NCI-H1930 (cell line): ENCODE results near the gene PLOD2.

Experiments
- DNase-seq, 2 experiments: peaks; one replicate each; lab custom pipeline; 2025; lab: John Stamatoyannopoulos, UW

Gene PLOD2

DNA sequence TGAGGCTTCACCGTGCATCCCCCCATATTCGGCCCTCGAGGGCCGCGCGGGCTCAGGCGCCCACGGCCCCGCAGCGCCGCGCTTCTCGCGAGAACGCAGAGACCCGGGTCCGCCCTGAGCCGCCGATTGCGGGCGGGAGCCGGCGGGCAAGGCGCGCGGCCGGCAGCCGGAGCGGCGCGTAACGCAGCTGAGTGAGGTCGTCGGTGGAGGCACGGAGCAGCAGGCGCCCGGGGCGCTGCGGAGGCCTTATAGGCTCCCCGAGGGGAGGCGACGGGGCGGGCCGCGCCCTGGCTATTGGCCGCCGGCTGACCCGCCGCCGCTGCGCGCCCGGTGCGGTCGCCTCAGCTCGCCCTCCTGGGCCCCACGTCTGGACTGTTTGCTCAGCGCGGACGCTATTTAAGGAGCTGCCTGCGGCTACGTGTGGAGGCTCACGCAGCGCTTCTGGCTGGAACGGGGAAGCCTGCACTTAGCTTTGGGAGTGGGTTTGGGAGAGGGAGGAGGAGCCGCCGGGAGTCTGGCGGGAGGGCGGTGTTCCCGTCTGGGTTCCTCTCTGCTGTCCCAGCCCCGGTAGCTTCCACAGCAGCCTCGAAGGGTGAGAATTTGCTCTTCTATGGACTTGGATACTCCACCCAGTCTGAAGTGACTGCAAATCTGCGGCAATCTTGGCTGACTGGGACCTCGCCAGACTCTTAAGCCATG, at the start of gene PLOD2:
TSS of gene PLOD2 (minus strand) at position 221 of the 699 bp plus-strand sequence. CDS start at position 26, 195 bp downstream.
- peak; percentile 53 to 60 for DNase-seq

DNA sequence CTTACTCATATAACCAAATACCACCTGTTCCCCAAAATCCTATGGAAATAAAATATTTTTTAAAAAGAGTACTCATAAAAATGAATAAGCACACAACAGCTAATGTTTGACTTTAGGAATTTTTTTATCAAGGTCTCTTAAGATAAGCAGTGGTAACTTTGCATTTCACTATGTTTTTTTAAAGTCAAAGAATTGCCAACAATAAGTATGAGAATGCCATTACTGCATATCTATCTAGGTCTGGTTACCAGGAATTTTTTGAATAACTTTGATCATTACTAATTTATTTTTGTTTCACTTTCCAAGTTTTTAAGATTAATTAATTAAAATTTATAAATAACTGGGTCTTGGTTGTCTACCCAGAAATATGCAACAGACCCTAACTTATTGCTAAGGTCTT, 48.4 kb upstream of the PLOD2 start:
- DNase-seq, result no peak

DNA sequence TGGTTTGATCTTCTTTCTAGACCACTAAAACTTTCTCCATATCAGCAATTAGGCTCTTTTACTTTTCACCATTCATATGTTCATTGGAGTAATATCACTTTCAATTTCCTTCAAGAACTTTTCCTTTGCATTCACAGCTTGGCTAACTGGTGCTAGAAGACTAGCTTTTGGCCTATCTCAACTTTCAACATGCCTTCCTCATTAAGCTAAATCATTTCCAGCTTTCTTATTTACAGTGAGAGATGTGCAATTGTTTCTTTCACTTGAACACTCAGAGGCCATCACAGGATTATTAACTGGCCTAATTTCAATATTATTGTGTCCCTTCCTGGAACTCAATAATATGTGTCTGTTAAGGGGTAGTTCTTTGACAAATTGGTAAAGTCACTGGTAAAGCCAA, 42.8 kb upstream of the PLOD2 start:
- DNase-seq, result no peak

DNA sequence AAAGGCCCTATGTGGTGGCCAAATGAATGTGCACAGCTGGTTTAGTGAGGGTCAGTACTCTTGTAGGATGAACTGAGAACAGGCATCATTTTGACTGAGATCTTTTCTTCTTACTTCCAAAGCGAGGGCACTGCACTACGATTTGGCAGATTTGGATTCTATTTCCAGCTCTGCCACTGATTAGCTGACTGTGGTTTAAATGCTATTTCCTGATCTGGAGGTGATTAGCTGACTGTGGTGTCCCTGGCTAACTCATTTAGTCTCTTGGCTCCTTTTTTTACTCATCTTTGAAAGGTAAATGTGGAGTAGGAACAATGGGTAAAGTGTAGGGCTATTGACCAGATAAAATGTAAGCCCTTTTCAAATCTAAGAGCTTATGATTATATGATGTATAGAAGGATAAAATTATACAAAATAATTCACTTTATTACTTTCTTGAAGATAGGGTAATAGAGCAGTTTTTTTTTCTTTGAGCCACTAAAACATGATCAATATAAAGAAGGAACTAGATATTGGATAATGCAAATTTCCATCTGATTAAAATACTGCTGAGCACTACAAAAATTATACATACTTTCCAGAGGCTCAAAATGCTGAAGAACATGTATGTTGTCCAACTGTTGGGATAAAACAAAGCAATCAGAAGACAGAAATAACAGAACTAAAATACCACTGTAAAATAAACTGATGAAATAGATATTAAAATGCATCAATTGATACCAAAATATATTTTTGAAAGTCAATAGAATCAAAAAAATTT, 39.7 kb upstream of the PLOD2 start:
- no peak for DNase-seq

DNA sequence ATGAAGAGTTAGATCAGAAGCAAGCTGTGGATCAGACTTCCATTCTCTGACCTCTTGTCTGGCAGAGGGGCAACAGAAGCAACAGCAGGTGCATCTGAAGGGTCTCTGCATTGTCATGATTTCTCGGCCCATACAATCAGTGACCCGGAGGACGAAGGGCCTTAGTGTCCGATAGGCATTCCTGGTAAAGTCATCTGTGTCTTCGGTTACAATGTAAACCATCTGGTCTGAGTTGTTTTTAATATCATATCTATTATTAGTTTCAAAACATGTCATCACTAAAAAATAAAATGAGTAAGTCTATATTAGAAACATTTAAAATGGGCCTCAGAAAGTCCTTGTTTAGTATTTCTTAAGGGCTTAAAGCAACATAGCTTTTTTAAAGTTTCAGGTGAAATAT, 38.8 kb upstream of the PLOD2 start:
- no peak for DNase-seq

DNA sequence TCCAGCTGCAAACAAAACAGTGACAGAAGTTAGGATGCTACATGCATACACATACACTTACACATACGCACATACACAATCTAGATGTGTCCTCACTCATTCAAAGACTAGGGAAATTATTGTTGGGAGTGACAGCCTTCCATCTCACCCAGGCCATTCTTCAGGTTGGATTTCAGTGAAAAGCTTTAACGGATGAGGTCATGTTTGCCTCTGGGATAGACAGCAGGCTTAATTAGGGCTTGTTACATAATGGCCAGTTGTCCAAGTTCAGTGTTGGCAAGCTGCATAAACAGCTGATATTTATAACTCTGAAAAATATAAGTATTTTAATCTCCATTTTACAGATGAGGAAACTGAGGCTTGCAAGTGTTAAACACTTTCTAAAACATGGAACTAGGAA, 35.8 kb upstream of the PLOD2 start:
- DNase-seq, result no peak

DNA sequence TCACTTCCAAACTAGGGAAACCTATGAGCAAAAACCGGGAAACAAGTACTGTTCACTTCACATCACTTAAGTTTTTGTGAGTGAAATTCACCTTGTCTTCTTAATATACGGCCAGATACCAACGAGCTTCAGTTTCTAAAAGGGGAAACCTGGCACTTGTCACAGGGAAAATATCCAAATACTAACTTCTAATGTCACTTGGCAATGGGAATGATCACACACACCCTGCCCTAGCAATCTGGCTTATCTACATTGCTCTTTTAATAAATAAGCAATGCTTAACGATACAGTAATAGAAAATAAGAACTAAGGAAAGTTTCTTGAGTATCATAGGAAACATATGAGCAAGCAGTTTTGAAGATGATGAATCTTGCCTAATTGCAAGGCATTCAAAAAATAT, 34.6 kb upstream of the PLOD2 start:
- no peak for DNase-seq

DNA sequence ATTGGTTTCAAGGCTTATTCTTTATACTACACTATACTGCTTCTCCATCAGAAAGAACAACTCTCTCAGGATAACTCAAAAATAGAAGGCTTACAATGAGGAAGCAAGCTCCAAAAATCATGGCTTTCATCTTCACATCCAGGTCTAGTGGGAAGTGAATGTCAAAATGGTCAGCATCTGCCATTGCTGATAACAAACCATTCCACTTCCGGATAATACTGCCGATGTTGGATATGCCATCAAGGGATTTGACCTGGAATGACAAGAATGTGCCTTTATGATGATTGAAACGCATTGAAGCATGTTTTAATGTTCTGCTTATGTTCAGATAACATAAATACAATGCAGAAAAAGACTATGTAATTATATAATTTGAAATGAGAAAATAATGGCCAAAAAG, 34.0 kb upstream of the PLOD2 start:
- DNase-seq, result no peak

DNA sequence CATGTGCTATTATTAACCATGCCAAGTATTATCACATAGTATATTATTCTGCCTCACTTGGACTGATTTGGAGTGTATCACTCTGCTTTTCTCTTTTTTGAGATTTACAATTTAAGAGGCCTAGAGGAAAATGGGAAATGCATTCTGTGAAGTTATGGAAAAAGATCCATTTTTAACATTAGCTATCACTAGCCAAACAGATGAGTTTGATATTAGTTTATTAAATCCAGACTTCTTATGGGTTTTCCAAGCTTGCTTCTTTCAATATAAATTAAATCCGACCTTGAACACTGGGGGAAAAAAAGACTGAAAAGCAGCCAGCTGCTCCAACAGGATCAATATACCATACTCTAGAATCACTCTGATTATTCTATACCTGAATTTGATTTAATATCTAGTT, 30.1 kb upstream of the PLOD2 start:
- DNase-seq, result no peak

DNA sequence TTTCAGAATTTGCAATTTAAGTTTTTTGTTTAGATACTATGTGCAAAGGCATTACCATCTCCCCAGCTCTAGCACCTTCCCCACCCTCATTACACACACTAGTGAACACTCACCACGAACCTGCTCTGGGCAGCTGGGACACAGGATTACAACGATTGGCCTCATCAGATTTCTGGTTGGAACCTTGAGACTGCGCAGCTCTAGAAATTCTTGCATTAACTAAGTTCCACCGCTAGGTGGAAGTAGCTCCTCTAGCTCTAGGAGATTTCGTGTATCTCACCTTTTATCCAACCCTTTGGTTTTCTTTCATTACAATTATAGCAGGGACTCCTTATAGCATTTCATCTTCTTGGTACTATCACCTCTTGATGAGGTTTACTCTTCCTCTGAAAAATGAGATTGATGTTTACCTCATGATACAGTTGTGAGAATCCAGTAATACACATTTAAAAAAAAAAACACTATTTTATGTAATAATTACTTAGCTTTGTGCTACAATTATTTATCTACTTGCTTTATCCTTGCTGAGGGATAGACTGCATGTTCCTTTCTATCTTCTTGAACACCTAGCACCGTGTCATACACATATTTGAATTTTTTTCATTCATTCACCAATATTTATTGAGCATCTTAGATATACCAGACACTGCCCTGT, 28.7 kb upstream of the PLOD2 start:
- peak; percentile 13 to 24 for DNase-seq

DNA sequence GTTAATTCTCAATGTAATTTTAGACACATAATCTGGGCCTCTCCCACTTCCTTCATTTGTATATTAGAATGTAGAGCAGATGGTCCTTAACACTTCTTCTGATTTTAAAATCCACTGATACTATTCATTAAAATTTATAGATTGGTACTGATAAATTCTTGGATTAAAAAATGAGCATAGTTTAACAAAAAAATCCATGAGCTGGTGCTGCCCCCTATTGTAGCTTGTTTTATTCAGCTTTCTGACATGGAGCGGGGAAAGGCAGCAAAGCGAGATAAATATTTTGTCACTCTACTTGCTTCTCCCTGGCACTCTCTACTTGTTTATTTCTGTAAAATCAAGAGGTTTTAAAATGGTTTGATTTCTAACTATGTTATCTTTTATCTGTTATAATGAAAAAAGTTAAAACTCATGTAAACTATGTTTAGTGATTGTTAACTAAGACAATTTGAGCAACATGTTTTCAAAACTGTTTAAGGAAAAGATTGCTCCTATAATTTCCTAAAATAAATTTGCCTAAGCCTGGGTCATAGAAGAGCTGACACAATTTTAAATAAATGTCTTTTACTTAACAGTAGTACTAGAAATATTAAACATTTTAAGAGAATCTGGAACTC, 26.5 kb upstream of the PLOD2 start:
- no peak for DNase-seq

DNA sequence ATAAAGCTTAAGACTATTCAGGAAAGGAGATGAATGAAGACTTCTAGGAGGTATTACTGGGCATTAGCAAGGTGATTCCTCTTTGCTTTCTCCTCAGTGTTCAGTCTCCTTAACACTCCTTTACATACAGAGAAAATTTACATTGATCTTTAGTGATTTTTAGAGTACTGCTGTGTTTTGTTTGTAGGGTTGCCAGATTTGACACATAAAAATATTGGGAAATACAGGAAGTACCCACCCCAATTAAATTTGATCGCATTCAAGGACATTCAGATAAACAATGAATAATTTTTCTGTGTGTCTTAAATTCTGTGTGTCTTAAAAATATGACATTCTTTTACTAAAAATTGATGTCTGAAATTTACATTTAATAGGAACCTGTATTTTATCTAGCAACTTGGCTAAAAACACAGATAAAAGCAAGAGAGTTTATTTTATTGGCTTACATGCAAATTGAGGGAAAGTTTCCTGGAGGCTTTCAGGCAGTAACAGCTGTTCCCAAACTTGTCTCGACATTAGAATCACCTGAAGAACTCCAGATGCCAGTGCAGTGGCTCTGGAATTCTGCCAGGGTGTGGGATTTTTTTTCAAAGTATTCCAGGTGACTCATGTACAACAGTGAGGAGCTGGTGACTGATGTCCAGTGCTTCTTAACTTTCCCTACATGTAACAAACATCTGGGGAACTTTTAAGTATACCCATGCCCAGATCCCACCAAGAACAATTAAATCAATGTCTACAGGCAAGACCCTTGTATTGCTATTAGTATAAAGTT, 23.4 kb upstream of the PLOD2 start:
- DNase-seq, result no peak

DNA sequence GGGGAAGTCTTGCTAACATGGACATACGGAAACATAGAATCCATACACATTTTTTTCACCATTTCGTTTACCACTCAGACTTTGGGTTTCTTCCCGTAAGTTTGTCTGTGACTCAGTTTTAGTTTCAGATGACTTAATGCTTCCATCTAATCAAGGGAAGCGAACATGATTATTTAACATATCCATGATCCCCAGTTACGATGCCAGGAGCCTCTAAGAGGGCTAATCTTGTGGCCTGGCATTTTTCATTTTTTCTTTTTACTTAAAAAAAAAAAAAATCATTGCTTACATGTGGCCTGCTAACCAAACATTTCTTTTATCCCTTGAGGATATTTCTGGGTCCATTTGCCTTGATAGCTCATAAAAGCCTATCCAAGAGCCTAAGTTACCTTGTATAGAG, 20.2 kb upstream of the PLOD2 start:
- no peak for DNase-seq

DNA sequence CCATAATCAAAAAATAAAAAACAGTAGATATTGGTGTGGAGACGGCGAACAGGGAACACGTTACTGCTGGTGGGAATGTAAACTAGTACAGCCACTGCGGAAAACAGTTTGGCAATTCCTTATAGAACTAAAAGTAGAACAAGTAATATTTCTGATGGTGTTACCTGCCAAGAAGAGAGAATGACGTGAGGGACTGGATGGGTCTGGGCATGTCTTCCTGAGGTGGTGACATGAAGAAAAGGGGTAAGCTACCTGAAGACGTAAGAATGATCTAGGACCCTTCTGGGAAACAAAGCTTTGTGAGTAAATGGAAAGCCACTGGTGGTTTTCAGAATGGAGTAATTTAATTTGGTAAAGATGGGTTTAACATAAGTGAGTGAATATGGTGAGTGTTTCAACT, 19.4 kb upstream of the PLOD2 start:
- DNase-seq, result no peak

DNA sequence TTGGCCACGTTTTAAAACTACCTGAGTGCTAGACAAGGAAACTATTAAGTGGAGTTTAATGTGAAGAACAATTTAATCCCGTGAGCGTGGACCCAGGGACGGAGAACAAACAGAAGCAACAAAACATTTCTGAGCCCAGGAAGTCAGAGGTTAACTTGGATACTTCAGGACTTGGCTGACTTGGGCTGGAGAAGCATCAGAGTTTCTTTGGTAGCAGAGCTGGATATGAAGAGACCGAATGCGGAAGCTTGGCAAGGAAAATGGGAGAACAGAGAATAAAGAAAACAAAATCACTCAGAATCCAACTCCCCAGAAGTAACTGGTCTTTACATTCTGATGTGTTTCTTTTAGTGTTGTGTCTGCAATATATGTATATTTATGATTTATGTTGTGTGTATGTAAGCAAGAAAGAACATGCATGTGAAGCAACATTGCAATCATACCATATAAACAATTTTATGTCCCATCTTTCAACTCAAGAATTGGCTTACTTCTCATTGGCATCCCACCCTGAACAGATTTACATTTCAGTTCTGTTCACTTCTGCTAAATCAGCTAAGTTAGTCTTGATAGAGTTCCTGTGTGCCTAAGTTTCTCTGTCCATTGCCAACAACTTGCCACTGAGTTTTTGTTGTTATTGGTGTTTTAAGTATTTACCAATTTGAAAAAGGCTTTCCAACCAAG, 17.2 kb upstream of the PLOD2 start:
- no peak for DNase-seq

DNA sequence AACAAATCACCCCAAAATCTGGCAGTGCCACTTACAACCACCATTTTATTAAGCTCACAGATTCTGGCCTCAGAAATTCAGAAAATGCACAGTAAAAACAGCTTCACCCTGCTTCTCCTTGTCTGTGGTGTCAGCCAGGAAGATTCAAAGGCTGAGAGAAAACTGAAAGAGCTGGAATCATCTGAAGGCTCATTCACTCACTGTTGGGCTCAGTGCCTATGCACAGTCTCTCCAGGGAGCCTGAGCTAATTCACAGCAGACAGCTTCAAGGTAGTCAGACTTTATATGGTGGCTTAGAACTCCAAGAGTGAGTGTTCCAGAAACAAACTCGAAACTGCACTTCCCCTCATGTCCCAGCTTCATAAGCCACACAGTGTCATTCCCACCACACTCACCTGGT, 16.5 kb upstream of the PLOD2 start:
- no peak for DNase-seq

DNA sequence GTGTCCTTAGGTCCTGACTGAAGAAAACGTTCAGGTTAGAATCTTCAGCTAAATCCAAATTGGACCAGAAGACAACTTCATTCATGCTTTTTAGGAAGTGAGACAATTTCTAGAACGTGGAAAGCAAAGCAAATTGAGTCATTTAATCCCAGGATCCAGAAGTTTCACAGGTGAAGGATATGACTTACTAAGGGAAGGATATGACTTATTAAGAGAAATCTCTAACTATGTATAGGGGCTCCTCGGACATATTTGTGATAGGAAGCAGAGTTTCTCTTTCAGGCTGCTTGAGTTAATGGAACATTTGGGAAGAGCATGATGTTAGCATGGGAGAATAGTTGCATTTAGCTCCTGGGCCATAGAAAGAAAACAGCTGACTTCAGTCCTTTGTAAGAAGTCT, 16.1 kb upstream of the PLOD2 start:
- no peak for DNase-seq

DNA sequence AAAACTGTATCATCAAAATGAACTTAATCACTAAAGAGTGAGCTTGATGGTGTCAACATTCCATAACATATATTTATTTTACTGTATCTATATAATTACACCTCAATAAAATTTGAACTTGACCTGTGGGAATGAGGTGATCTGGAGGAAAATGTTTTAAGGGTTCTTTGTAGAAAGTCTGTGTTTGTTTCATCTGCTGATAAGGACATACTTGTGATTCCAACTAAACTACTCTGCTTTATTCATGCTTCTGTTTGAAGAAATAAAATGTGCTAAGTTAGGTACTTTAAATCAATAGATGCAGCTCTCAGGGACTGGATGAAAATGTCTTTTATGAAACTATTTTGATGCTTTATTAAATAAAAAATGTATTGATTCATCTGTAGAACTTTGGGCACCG, 11.6 kb upstream of the PLOD2 start:
- no peak for DNase-seq

DNA sequence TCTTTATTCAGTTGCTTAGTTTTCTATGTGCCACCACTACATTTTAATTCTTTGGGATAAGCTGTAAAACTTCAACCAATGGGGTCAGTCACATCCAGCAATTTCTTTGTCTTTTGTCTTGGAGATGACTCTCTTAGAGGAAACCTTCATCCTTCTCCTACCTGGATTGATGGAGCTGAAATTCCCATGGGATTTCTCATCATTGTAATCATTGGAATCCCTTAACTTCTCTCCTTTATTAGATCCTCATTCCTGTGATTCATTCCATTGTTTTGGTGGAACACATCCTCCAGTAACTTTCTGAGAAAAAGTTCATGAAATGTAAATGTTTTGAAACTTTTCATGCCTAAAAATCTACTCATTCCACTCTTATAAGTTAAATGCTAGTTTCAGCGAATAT, 9.6 kb upstream of the PLOD2 start:
- no peak for DNase-seq

DNA sequence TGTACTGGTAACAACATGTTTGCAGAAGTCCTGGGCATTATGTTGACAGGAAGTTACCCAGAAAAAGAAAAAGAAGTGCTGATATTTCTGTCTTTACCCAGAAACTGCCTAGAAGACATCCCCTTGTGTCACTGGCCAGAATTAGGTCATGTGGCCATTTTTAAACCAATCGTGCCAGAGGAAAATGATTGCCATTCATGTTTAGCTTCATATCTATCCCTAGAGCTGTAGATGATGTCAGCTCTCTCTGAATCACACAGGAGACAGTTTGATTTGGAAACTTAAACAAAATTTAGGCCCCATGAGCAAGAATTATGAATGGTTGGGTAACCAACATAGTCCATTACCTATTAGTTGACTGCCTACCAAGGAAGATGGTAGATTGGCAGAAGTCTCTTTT, 8.9 kb upstream of the PLOD2 start:
- DNase-seq, result no peak

DNA sequence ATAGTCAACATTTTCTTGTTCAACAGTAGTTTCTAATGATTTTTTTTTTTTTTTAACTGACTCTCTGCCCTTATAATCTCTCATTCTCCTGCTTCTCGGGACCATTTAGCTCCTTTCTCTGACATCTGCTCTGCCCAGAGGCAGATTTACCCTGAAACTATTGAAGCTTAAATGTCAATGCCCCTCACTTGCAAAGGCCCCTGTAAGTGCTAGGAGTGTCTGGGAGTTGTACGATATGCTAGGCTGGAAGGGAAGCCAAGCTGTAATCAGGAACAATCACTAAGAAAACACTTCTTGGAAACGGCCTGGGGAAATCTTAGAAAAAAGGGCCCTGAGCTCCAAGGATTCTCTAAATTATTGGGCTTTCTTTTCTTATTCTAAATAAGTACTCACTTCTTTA, 5.8 kb upstream of the PLOD2 start:
- no peak for DNase-seq
